Measurements from ENCODE around the gene GAREM1. TPM values are rescaled to one million over a fixed set of nuclear protein-coding genes. Genes with fewer than 3 reads are reported as not detected.

Gene GAREM1
- total RNA-seq, 1 experiment from 2014 or later: 1.8 TPM

DNA sequence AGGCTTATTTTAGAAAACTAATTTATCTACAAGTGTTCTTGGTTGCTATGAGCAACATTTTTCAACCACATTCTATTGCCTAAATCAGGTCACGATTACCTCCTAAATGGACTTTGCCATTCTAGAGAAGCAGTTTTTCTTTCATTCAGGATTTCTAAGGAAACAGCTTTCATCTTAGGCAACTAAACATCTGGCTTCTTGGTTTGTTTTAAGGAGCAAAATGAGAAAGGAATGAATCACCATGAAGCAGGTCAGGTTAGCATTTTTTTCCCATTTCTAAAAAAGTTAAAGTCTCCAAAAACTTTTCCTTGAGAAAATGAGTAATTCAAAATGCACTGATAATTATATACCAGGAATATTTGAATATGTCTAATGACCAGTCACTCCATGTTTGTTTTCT, 114.8 kb downstream of the GAREM1 start:
- BruUV-seq (replicated peaks): no TSS peak
- CTCF ChIA-PET: no interaction called here
- no peak overlapping the region for H3K4me2 ChIP-seq (ENCODE audit: low read length)

DNA sequence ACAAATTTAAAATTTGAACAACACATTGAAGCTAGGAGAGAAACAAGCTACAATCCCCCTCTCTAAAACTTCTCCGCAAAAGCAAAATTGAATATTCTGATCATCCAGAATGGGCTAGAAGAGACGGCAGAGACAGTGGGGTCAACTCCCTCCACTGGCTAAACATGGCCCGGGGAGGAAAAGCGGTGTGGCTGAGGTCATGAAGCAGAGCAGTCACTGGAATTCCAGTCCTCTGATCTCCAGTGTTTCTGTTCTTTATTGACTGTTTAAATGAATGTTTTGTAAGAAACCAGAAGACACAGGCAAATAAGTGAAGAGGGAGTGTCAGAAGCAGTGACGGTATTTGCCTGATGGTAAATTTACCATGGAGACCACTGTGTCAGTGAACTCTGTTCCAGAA, 116.2 kb downstream of the GAREM1 start:
- CTCF ChIA-PET: no interaction called here
- POLR2A ChIA-PET (ENCODE audit: unreplicated experiment): no interaction called here

More for the DNA sequence above, 114.8 kb downstream of the GAREM1 start:
- no peak for DNase-seq
- H3K4me1 ChIP-seq (ENCODE audit: insufficient read depth, low read length): no peaks in the 10 kb centered on the region
- no peak overlapping the region for H3K27ac ChIP-seq (ENCODE audit: low read length)
- H3K9me2 ChIP-seq (replicated peaks; ENCODE audit: low read length): no peaks in the 10 kb centered on the region
- TF ChIP-seq EZH2phosphoT487 (IDR thresholded peaks at IDR 0.05; ENCODE audit: borderline replicate concordance, low read length) (no peak), EZH2 (IDR thresholded peaks at IDR 0.05; ENCODE audit: low read length, unreplicated experiment) (no peak)
- TF ChIP-seq, protein P1, sequence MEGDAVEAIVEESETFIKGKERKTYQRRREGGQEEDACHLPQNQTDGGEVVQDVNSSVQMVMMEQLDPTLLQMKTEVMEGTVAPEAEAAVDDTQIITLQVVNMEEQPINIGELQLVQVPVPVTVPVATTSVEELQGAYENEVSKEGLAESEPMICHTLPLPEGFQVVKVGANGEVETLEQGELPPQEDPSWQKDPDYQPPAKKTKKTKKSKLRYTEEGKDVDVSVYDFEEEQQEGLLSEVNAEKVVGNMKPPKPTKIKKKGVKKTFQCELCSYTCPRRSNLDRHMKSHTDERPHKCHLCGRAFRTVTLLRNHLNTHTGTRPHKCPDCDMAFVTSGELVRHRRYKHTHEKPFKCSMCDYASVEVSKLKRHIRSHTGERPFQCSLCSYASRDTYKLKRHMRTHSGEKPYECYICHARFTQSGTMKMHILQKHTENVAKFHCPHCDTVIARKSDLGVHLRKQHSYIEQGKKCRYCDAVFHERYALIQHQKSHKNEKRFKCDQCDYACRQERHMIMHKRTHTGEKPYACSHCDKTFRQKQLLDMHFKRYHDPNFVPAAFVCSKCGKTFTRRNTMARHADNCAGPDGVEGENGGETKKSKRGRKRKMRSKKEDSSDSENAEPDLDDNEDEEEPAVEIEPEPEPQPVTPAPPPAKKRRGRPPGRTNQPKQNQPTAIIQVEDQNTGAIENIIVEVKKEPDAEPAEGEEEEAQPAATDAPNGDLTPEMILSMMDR (conservative IDR thresholded peaks at IDR 0.05; ENCODE audit: low read depth, low read length): no peak
- no peaks in the 10 kb centered on the region for H3K9me3 ChIP-seq (ENCODE audit: low read length)
- H3K27me3 ChIP-seq (ENCODE audit: low read length): no peaks in the 10 kb centered on the region
- H3K4me3 ChIP-seq (ENCODE audit: low read length): no peak overlapping the region
- no peak for ATAC-seq
- intact Hi-C loops (cut with micrococcal nuclease): no loop called here
- no peaks in the 10 kb centered on the region for H3K36me3 ChIP-seq (ENCODE audit: low read depth, low read length)
- H4K20me1 ChIP-seq (ENCODE audit: low read length): no peaks in the 10 kb centered on the region
- H2AFZ ChIP-seq (ENCODE audit: low read length): no peak overlapping the region
- POLR2A ChIA-PET (ENCODE audit: unreplicated experiment): no interaction called here
- no peaks in the 10 kb centered on the region for H3K79me2 ChIP-seq (ENCODE audit: low read length)
- no peak overlapping the region for H3K9ac ChIP-seq (ENCODE audit: low read length)
- no peaks in the 10 kb centered on the region for H3F3A ChIP-seq (ENCODE audit: low read length, unreplicated experiment)

DNA sequence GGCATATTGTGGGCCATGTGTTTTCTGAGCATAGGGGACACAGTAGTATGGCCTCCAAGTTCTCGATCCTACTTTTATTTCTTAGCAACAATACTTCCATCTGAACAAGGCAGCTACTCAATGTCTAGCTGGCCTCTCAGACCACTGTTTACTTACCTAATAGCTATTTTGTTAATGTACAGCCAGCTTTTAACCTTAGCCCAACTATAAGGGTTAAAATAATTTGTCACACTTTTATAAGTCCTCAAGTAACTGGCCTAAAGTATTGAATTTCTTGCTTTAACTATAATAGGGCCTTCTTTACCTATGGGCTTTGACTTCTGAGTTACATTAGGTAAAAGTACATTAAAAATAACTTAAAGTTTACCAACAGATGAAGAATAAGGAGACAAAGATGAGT, 117.4 kb downstream of the GAREM1 start:
- no peaks in the 10 kb centered on the region for H4K20me1 ChIP-seq (ENCODE audit: low read length)
- ATAC-seq: no peak
- H3K9me3 ChIP-seq (ENCODE audit: low read length): no peaks in the 10 kb centered on the region
- no TSS peak for BruUV-seq (replicated peaks)
- no peaks in the 10 kb centered on the region for H3K79me2 ChIP-seq (ENCODE audit: low read length)
- no peak for TF ChIP-seq EZH2phosphoT487 (IDR thresholded peaks at IDR 0.05; ENCODE audit: borderline replicate concordance, low read length)
- TF ChIP-seq, protein P1 (conservative IDR thresholded peaks at IDR 0.05; ENCODE audit: low read depth, low read length): no peak
- TF ChIP-seq EZH2 (IDR thresholded peaks at IDR 0.05; ENCODE audit: low read length, unreplicated experiment): no peak
- no peaks in the 10 kb centered on the region for H3K36me3 ChIP-seq (ENCODE audit: low read depth, low read length)
- no peak overlapping the region for H2AFZ ChIP-seq (ENCODE audit: low read length)
- no peak overlapping the region for H3K4me2 ChIP-seq (ENCODE audit: low read length)
- no peaks in the 10 kb centered on the region for H3K27me3 ChIP-seq (ENCODE audit: low read length)
- CTCF ChIA-PET: no interaction called here
- POLR2A ChIA-PET (ENCODE audit: unreplicated experiment): no interaction called here
- H3F3A ChIP-seq (ENCODE audit: low read length, unreplicated experiment): no peaks in the 10 kb centered on the region
- H3K4me1 ChIP-seq (ENCODE audit: insufficient read depth, low read length): peaks cover 9% of the 10 kb centered on the region
- intact Hi-C loops (cut with micrococcal nuclease): no loop called here
- H3K9ac ChIP-seq (ENCODE audit: low read length): no peak overlapping the region
- no peak overlapping the region for H3K4me3 ChIP-seq (ENCODE audit: low read length)
- DNase-seq: no peak
- H3K9me2 ChIP-seq (replicated peaks; ENCODE audit: low read length): no peaks in the 10 kb centered on the region
- no peak overlapping the region for H3K27ac ChIP-seq (ENCODE audit: low read length)

More for the DNA sequence above, 116.2 kb downstream of the GAREM1 start:
- no peak overlapping the region for H2AFZ ChIP-seq (ENCODE audit: low read length)
- no peak for TF ChIP-seq EZH2phosphoT487 (IDR thresholded peaks at IDR 0.05; ENCODE audit: borderline replicate concordance, low read length)
- TF ChIP-seq, protein P1 (conservative IDR thresholded peaks at IDR 0.05; ENCODE audit: low read depth, low read length): no peak
- no peak for TF ChIP-seq EZH2 (IDR thresholded peaks at IDR 0.05; ENCODE audit: low read length, unreplicated experiment)
- intact Hi-C loops (cut with micrococcal nuclease): no loop called here
- H3K9me3 ChIP-seq (ENCODE audit: low read length): no peaks in the 10 kb centered on the region
- ATAC-seq (no peak), DNase-seq (no peak)
- no peaks in the 10 kb centered on the region for H3K9me2 ChIP-seq (replicated peaks; ENCODE audit: low read length)
- H4K20me1 ChIP-seq (ENCODE audit: low read length): no peaks in the 10 kb centered on the region
- no peak overlapping the region for H3K4me2 ChIP-seq (ENCODE audit: low read length)
- BruUV-seq (replicated peaks): no TSS peak
- no peak overlapping the region for H3K9ac ChIP-seq (ENCODE audit: low read length)
- no peak overlapping the region for H3K27ac ChIP-seq (ENCODE audit: low read length)
- no peaks in the 10 kb centered on the region for H3K27me3 ChIP-seq (ENCODE audit: low read length)
- no peak overlapping the region for H3K4me3 ChIP-seq (ENCODE audit: low read length)
- no peaks in the 10 kb centered on the region for H3K79me2 ChIP-seq (ENCODE audit: low read length)
- peaks cover 9% of the 10 kb centered on the region for H3K4me1 ChIP-seq (ENCODE audit: insufficient read depth, low read length)
- no peaks in the 10 kb centered on the region for H3F3A ChIP-seq (ENCODE audit: low read length, unreplicated experiment)
- H3K36me3 ChIP-seq (ENCODE audit: low read depth, low read length): no peaks in the 10 kb centered on the region
